Mucosa of rectum (tissue), 2 donors: ENCODE results near the gene DESI2.
"Not testable (repeated sequence)": the region's sequence is repeated elsewhere in the genome, so short reads cannot be mapped to it uniquely, and the experiment has no call there.

Experiments
- H3K27ac ChIP-seq, 2 donors: one replicate each; pipeline ENCODE4 v1.7.0; 2013; ENCODE audit warnings: inconsistent platforms in 2 of 2, low read depth in 2 of 2, low read length in 2 of 2
- H3K27me3 ChIP-seq, 2 donors: one replicate each; pipeline ENCODE4 v1.7.0; 2013; ENCODE audit warnings: low read length in 2 of 2; ENCODE audit not compliant: control insufficient read depth in 2 of 2, insufficient read depth in 2 of 2
- H3K36me3 ChIP-seq, 2 donors: one replicate each; pipeline ENCODE4 v1.7.0; 2013; ENCODE audit warnings: low read length in 2 of 2; ENCODE audit not compliant: control insufficient read depth in 2 of 2, insufficient read depth in 2 of 2
- H3K4me1 ChIP-seq, 2 donors: one replicate each; pipeline ENCODE4 v1.7.0; 2013; ENCODE audit warnings: low read length in 2 of 2, mild to moderate bottlenecking in 1 of 2; ENCODE audit not compliant: control insufficient read depth in 2 of 2, insufficient read depth in 2 of 2
- H3K4me3 ChIP-seq, 2 donors: one replicate each; pipeline ENCODE4 v1.7.0; 2013; ENCODE audit warnings: low read length in 2 of 2
- H3K9ac ChIP-seq, 2 donors: one replicate each; pipeline ENCODE4 v1.7.0; 2013; ENCODE audit warnings: low read length in 2 of 2, low read depth in 1 of 2, mild to moderate bottlenecking in 1 of 2
- H3K9me3 ChIP-seq, 2 donors: one replicate each; pipeline ENCODE4 v1.7.0; 2013; ENCODE audit warnings: low read length in 2 of 2; ENCODE audit not compliant: control insufficient read depth in 2 of 2
- donor health status: healthy.
- donor health status: Normal muscosa, but diverticular disease.

DESI2 gene

GRCh38 chr1:244666672-244667418, 13.9 kb downstream of the DESI2 start:
- H3K9ac ChIP-seq, H3K4me1 ChIP-seq, H3K4me3 ChIP-seq, H3K9me3 ChIP-seq, H3K36me3 ChIP-seq, H3K27me3 ChIP-seq, H3K27ac ChIP-seq: not testable (repeated sequence)

- peaks cover 0 to 7% of the 10 kb centered on the region in 2 donors for H3K4me1 ChIP-seq
- H3K9me3 ChIP-seq = no peaks in the 10 kb centered on the region
- H3K27me3 ChIP-seq = no peaks in the 10 kb centered on the region
- peaks cover 0 to 3% of the 10 kb centered on the region in 2 donors for H3K36me3 ChIP-seq
- H3K9ac ChIP-seq = no peak overlapping the region
- no peak overlapping the region for H3K4me3 ChIP-seq
- no peak overlapping the region for H3K27ac ChIP-seq
These were observed 14.9 kb downstream of the DESI2 start for GRCh38 chr1:244667797-244668196.

- Histone ChIP-seq H3K9ac (no peak overlapping the region), H3K27me3 (no peaks in the 10 kb centered on the region), H3K27ac (no peak overlapping the region), H3K9me3 (no peaks in the 10 kb centered on the region), H3K36me3 (peaks cover 0 to 3% of the 10 kb centered on the region in 2 donors), H3K4me1 (no peaks in the 10 kb centered on the region), H3K4me3 (no peak overlapping the region)
These were observed 20.2 kb downstream of the DESI2 start for GRCh38 chr1:244672946-244673682.

- H3K36me3 ChIP-seq = peaks cover 0 to 3% of the 10 kb centered on the region in 2 donors
- no peak overlapping the region for H3K4me3 ChIP-seq
- H3K27me3 ChIP-seq = no peaks in the 10 kb centered on the region
- H3K9me3 ChIP-seq = no peaks in the 10 kb centered on the region
- no peak overlapping the region for H3K9ac ChIP-seq
- H3K4me1 ChIP-seq = no peaks in the 10 kb centered on the region
- no peak overlapping the region for H3K27ac ChIP-seq
These were observed 21.5 kb downstream of the DESI2 start for GRCh38 chr1:244674446-244674845.

- Histone ChIP-seq H3K4me1 (no peaks in the 10 kb centered on the region), H3K27me3 (no peaks in the 10 kb centered on the region), H3K36me3 (no peaks in the 10 kb centered on the region), H3K9ac (no peak overlapping the region), H3K27ac (no peak overlapping the region), H3K9me3 (no peaks in the 10 kb centered on the region), H3K4me3 (no peak overlapping the region)
These were observed 22.2 kb downstream of the DESI2 start for GRCh38 chr1:244675167-244675566.

- no peaks in the 10 kb centered on the region for H3K27me3 ChIP-seq
- no peaks in the 10 kb centered on the region for H3K9me3 ChIP-seq
- H3K27ac ChIP-seq = no peak overlapping the region
- H3K9ac ChIP-seq = no peak overlapping the region
- no peak overlapping the region for H3K4me3 ChIP-seq
- peaks cover 0 to 5% of the 10 kb centered on the region in 2 donors for H3K36me3 ChIP-seq
- H3K4me1 ChIP-seq = no peaks in the 10 kb centered on the region
These were observed 25.8 kb downstream of the DESI2 start for GRCh38 chr1:244678697-244679096.

- H3K4me1 ChIP-seq = no peaks in the 10 kb centered on the region
- H3K4me3 ChIP-seq = no peak overlapping the region
- no peaks in the 10 kb centered on the region for H3K27me3 ChIP-seq
- H3K9ac ChIP-seq = no peak overlapping the region
- peaks cover 0 to 5% of the 10 kb centered on the region in 2 donors for H3K36me3 ChIP-seq
- no peaks in the 10 kb centered on the region for H3K9me3 ChIP-seq
- no peak overlapping the region for H3K27ac ChIP-seq
These were observed 27.7 kb downstream of the DESI2 start for GRCh38 chr1:244680667-244681066.

GRCh38 chr1:244682087-244682486, 29.2 kb downstream of the DESI2 start:
- not testable (repeated sequence) for H3K36me3 ChIP-seq, H3K27ac ChIP-seq, H3K4me3 ChIP-seq, H3K27me3 ChIP-seq, H3K9ac ChIP-seq, H3K9me3 ChIP-seq, H3K4me1 ChIP-seq

- Histone ChIP-seq H3K9ac (no peak overlapping the region), H3K36me3 (peaks cover 31 to 39% of the 10 kb centered on the region in 2 donors), H3K4me1 (no peaks in the 10 kb centered on the region)
These were observed 43.0 kb downstream of the DESI2 start for GRCh38 chr1:244695937-244696336.

GRCh38 chr1:244699741-244700140, 46.8 kb downstream of the DESI2 start:
- Histone ChIP-seq H3K9ac (no peak overlapping the region), H3K27ac (no peak overlapping the region), H3K36me3 (peaks cover 19 to 22% of the 10 kb centered on the region in 2 donors), H3K4me1 (no peaks in the 10 kb centered on the region), H3K27me3 (no peaks in the 10 kb centered on the region), H3K9me3 (no peaks in the 10 kb centered on the region), H3K4me3 (no peak overlapping the region)

More at GRCh38 chr1:244695937-244696336, 43.0 kb downstream of the DESI2 start:
- Histone ChIP-seq H3K27ac (no peak overlapping the region), H3K27me3 (no peaks in the 10 kb centered on the region), H3K9me3 (no peaks in the 10 kb centered on the region), H3K4me3 (no peak overlapping the region)
